ENCODE measurements around the gene UGCG.

The UGCG gene

DNA sequence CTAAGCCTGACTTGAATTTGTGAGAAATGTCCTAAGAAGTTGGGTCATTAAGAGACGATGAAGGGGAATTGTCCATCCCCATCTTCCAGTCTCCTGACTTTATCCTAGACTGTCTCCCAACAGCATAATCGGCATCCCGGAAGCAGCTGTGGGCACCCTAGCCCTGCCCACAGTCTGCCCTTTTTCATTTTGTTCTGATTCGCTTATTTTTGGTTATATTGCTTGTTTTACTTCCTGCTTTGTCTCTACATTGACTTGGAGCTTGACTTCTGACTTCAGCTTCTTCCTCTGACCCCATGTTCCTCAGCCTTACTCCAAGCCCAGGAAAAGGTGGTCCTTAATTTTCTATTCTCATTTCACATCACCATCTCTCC is 41.8 kb downstream of the UGCG start:
- TF ChIP-seq, protein P1, sequence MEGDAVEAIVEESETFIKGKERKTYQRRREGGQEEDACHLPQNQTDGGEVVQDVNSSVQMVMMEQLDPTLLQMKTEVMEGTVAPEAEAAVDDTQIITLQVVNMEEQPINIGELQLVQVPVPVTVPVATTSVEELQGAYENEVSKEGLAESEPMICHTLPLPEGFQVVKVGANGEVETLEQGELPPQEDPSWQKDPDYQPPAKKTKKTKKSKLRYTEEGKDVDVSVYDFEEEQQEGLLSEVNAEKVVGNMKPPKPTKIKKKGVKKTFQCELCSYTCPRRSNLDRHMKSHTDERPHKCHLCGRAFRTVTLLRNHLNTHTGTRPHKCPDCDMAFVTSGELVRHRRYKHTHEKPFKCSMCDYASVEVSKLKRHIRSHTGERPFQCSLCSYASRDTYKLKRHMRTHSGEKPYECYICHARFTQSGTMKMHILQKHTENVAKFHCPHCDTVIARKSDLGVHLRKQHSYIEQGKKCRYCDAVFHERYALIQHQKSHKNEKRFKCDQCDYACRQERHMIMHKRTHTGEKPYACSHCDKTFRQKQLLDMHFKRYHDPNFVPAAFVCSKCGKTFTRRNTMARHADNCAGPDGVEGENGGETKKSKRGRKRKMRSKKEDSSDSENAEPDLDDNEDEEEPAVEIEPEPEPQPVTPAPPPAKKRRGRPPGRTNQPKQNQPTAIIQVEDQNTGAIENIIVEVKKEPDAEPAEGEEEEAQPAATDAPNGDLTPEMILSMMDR (IDR thresholded peaks at IDR 0.05; ENCODE audit: insufficient read depth, low read length, missing control alignments): no peak
- ChIA-PET POLR2A (no interaction called here), CTCF (interaction anchor here (0.6 to 0.7 kb wide), 2 partner anchors 136 to 428 kb away, joined by 3 read pairs; no protein-coding TSS in a partner anchor)
- no peak for DNase-seq (ENCODE audit: low read depth, low spot score)
- no peak overlapping the region for H3K4me3 ChIP-seq (ENCODE audit: low read depth, low read length)

DNA sequence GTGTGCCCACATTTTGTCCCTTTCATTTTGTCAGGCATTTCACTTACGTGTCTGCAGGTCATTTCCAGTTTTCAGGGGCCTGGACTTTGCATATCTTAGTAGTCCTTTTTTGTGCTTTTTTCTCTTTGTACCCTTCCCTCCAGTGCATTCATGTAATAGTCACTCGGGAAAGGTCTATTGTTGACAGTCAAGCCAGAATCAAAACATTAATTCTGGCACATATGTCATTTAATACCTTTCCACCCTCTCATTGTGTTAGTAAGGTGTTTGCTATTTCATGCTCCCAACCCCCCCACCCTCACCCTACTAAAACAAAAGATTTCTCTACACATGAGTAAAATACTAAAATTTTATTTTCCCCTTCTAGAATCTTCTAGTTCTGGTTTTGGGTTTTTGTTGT is 42.7 kb downstream of the UGCG start:
- CTCF ChIA-PET: interaction anchor here (0.7 kb wide), 1 partner anchor 135 kb away, joined by 3 read pairs; no protein-coding TSS in a partner anchor
- no peak for DNase-seq (ENCODE audit: low read depth, low spot score)
- POLR2A ChIA-PET: no interaction called here
- TF ChIP-seq, protein P1 (IDR thresholded peaks at IDR 0.05; ENCODE audit: insufficient read depth, low read length, missing control alignments): no peak
- H3K4me3 ChIP-seq (ENCODE audit: low read depth, low read length): no peak overlapping the region

GRCh38 chr9:111940697-111941096 is 44.1 kb downstream of the UGCG start:
- TF ChIP-seq, protein P1 (IDR thresholded peaks at IDR 0.05; ENCODE audit: insufficient read depth, low read length, missing control alignments): no peak
- DNase-seq (ENCODE audit: low read depth, low spot score): no peak
- ChIA-PET CTCF (interaction anchor here (0.7 to 2.1 kb wide), 3 partner anchors 38 to 134 kb away, joined by 3 to 7 read pairs (median 3); no protein-coding TSS in a partner anchor), POLR2A (interaction anchor here (0.8 to 0.9 kb wide), 2 partner anchors 71 to 132 kb away, joined by 3 read pairs; no protein-coding TSS in a partner anchor)
- H3K4me3 ChIP-seq (ENCODE audit: low read depth, low read length): no peak overlapping the region

DNA sequence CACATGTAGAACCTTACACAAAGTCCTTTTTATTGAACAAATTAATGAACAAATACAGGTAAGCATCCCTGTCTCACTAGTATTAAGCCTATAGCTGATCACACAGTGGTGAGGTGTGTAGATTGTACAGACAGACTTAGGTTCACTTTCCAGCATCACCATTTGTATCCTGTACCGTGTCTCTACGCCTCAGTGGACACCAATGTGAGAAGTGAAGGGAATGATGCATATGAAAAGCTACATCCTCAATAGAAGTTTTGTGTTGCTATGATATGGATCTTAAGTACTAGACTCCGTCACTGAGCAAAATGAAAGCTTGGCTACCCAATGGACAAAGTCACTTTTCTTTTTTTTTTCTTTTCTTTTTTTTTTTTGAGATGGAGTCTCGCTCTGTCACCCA is 46.6 kb downstream of the UGCG start:
- no peak overlapping the region for H3K4me3 ChIP-seq (ENCODE audit: low read depth, low read length)
- TF ChIP-seq, protein P1 (IDR thresholded peaks at IDR 0.05; ENCODE audit: insufficient read depth, low read length, missing control alignments): no peak
- CTCF ChIA-PET: interaction anchor here (0.8 to 1.2 kb wide), 2 partner anchors 131 to 134 kb away, joined by 3 to 4 read pairs; no protein-coding TSS in a partner anchor
- DNase-seq (ENCODE audit: low read depth, low spot score): no peak
- POLR2A ChIA-PET: interaction anchor here (0.7 to 1.0 kb wide), 2 partner anchors 43 to 131 kb away, joined by 4 to 6 read pairs; no protein-coding TSS in a partner anchor

DNA sequence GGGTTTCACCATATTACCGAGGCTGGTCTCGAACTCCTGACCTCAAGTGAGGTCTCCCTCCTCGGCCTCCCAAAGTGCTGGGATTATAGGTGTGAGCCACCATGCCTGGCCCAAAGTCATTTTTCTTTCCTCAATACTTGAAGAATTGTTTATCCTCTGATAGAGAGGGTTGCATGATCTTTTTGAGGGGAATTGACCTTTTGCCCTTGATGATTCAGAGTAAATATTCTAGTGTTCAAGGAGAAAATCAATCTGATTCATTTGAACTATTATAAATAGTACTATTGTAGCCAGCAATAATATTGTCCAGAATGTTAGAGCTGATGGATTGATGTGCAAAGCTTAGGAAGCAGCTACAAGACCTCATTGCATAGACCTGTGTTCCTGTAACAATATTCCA is 47.1 kb downstream of the UGCG start:
- DNase-seq (ENCODE audit: low read depth, low spot score): no peak
- ChIA-PET CTCF (interaction anchor here (0.8 to 1.2 kb wide), 2 partner anchors 130 to 133 kb away, joined by 3 to 4 read pairs; no protein-coding TSS in a partner anchor), POLR2A (interaction anchor here (1.0 kb wide), 1 partner anchor 130 kb away, joined by 4 read pairs; no protein-coding TSS in a partner anchor)
- TF ChIP-seq, protein P1 (IDR thresholded peaks at IDR 0.05; ENCODE audit: insufficient read depth, low read length, missing control alignments): no peak
- no peak overlapping the region for H3K4me3 ChIP-seq (ENCODE audit: low read depth, low read length)

GRCh38 chr9:111944241-111944866 is 47.7 kb downstream of the UGCG start:
- POLR2A ChIA-PET: interaction anchor here (0.7 to 1.0 kb wide), 2 partner anchors 14 to 130 kb away, joined by 3 to 4 read pairs; no protein-coding TSS in a partner anchor
- CTCF ChIA-PET: interaction anchor here (1.2 kb wide), 1 partner anchor 133 kb away, joined by 3 read pairs; no protein-coding TSS in a partner anchor

More at GRCh38 chr9:111944241-111944866, 47.7 kb downstream of the UGCG start:
- TF ChIP-seq, protein P1 (IDR thresholded peaks at IDR 0.05; ENCODE audit: insufficient read depth, low read length, missing control alignments): no peak
- no peak overlapping the region for H3K4me3 ChIP-seq (ENCODE audit: low read depth, low read length)
- no peak for DNase-seq (ENCODE audit: low read depth, low spot score)
